ENCODE measurements around the gene ID4.

GRCh38 chr6:19860235-19860877, 23.2 kb downstream of the ID4 start:
- TF ChIP-seq EZH2 (IDR thresholded peaks at IDR 0.05; ENCODE audit: borderline replicate concordance, low read depth, low read length, severe bottlenecking) (no peak), CTCF (IDR thresholded peaks at IDR 0.05; ENCODE audit: borderline replicate concordance, extremely low read depth, low read length, poor library complexity, severe bottlenecking) (no peak)

Data from DND-41 (cell line).